Activated naive CD8-positive, alpha-beta T cell treated with anti-CD3 and anti-CD28 coated beads, Interleukin-2, amount 50 U/mL, for 24 hours (primary cell): ENCODE measurements around the gene GABRR2.

Source experiments
- ATAC-seq: fragments of 150-1000 bp; cut with Tn5 transposase; one replicate; pipeline ENCODE4 v1.10.0; 2021
- DNase-seq: peaks from one replicate; pipeline ENCODE4 v3.0.0; 2021
- H3K27ac Mint-ChIP-seq: one replicate; pipeline ENCODE4 v1.8.0; 2021; ENCODE audit warnings: mild to moderate bottlenecking, mixed read lengths
- H3K27me3 Mint-ChIP-seq: one replicate; pipeline ENCODE4 v1.8.0; 2021; ENCODE audit warnings: mixed read lengths
- H3K36me3 Mint-ChIP-seq: one replicate; pipeline ENCODE4 v1.8.0; 2021; ENCODE audit warnings: low read depth, mixed read lengths
- H3K4me1 Mint-ChIP-seq: one replicate; pipeline ENCODE4 v1.8.0; 2021; ENCODE audit warnings: mixed read lengths
- H3K4me3 Mint-ChIP-seq: one replicate; pipeline ENCODE4 v1.8.0; 2021; ENCODE audit warnings: mild to moderate bottlenecking, moderate library complexity, mixed read lengths
- H3K9me3 Mint-ChIP-seq: one replicate; pipeline ENCODE4 v1.8.0; 2021; ENCODE audit warnings: mixed read lengths

GABRR2 gene

DNA sequence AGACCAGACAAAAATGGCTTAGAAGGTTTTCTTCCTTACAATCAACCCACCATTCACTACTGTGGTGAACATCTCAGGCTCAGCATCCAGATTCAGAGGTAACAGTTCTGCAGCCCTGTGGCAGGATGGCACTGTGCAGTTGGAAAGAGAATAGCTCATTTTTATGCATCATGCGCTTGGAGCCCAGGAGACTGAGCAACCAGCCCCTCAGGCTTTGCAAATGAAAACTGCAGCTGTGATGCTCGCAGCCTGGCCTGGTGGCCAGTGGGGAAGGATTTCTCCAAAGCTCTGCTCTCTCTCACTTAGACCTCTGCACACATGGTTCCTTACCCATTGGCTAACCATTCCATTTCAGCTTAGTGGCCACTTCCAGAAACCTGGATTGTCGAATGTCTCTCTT, 45.8 kb downstream of the GABRR2 start:
- DNase-seq (no peak), ATAC-seq (no peak)
- Mint-ChIP-seq H3K9me3 (no peaks in the 10 kb centered on the region), H3K27me3 (no peaks in the 10 kb centered on the region), H3K4me1 (peaks cover 3% of the 10 kb centered on the region), H3K4me3 (no peak overlapping the region), H3K27ac (no peak overlapping the region), H3K36me3 (no peaks in the 10 kb centered on the region)

DNA sequence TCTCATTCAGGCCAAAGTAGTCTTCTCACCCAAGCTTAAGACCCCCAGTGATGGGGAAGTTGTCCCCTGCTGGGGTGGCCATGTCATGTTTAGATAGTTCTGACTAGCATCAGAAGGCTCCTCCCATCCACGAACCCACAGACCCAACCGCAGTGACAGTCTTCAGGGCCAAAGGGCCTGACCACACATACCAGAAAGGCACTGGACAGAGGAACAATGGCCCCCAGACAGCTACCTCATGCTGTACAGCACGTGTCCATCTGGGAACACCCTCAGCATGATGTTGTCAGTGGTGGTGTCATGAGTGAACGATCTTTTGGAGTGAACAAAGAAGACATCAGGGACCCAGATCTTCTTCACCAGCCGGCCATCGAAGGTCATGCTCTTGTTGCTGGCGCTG, 46.3 kb downstream of the GABRR2 start:
- H3K36me3 Mint-ChIP-seq, result no peaks in the 10 kb centered on the region
- no peaks in the 10 kb centered on the region for H3K27me3 Mint-ChIP-seq
- peaks cover 3% of the 10 kb centered on the region for H3K4me1 Mint-ChIP-seq
- DNase-seq (no peak), ATAC-seq (no peak)
- H3K9me3 Mint-ChIP-seq, result no peaks in the 10 kb centered on the region
- no peak overlapping the region for H3K4me3 Mint-ChIP-seq
- no peak overlapping the region for H3K27ac Mint-ChIP-seq

DNA sequence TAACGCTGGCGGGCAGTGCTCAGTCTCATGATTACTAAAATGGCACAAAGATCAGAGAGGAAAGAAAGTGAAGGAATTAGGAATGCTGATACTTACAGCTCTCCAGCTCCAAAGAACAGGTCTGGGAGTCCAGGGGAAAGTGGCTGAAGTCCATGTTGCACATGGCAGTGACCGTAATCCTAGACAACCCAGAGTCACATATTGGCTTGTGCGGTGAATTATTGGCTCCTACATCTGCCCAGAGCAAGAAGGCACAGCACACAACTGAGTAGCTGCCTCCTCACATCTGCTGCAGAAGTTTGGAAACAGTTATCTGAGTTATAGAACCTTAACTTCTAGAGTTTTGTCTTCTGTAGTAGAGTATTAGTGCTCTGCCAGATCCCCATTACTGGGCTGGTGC, 47.2 kb downstream of the GABRR2 start:
- DNase-seq (no peak), ATAC-seq (no peak)
- Mint-ChIP-seq H3K4me3 (no peak overlapping the region), H3K36me3 (no peaks in the 10 kb centered on the region), H3K9me3 (no peaks in the 10 kb centered on the region), H3K4me1 (peaks cover 3% of the 10 kb centered on the region), H3K27me3 (no peaks in the 10 kb centered on the region), H3K27ac (no peak overlapping the region)

GRCh38 chr6:89264296-89264695, 50.8 kb downstream of the GABRR2 start:
- DNase-seq (no peak), ATAC-seq (no peak)
- Mint-ChIP-seq H3K27me3 (no peaks in the 10 kb centered on the region), H3K27ac (no peak overlapping the region), H3K4me1 (peaks cover 3% of the 10 kb centered on the region), H3K9me3 (no peaks in the 10 kb centered on the region), H3K36me3 (no peaks in the 10 kb centered on the region), H3K4me3 (no peak overlapping the region)

DNA sequence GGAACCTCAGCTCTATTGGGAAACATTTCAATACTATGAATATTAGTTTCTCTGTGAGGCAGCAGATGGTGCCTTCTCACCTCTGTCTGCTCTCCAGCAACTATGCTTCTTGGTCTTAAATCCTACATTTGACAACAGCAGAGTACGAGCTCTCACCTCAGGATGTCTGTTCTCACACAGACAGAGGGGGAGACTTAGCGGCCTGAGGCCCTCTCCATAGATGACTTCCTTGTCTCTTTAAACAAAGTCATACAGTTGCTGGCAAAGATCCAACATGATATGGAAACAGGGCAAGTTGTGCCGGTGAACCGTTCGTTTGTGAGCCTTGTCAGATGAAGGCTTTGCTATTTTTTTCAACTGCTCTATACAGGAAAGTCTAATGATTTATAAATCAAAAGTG, 54.3 kb downstream of the GABRR2 start:
- Mint-ChIP-seq H3K36me3 (no peaks in the 10 kb centered on the region), H3K27ac (no peak overlapping the region), H3K4me1 (peaks cover 5% of the 10 kb centered on the region), H3K27me3 (no peaks in the 10 kb centered on the region), H3K9me3 (no peaks in the 10 kb centered on the region), H3K4me3 (no peak overlapping the region)
- ATAC-seq (no peak), DNase-seq (no peak)

DNA sequence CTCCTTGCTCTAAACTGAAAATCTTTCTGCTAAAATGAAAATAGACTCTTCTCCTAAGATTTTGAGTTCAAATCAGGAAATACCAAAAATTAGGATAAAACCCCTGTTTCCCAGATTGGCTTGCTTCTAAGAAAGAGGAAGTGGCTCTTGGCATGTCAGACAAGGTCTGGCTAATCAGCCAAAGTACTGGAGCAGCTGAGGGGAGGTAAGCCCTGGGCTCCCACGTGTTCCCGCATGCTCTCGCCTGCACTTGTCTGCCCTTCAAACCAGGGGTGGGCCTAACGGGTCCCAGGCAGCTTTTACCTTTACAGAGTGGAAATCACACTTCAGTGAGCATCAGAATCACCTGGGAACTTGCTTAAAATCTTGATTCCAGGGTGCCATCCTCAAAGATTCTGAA, 54.8 kb downstream of the GABRR2 start:
- no peaks in the 10 kb centered on the region for H3K27me3 Mint-ChIP-seq
- DNase-seq (no peak), ATAC-seq (no peak)
- no peak overlapping the region for H3K27ac Mint-ChIP-seq
- H3K4me1 Mint-ChIP-seq, result peaks cover 5% of the 10 kb centered on the region
- no peak overlapping the region for H3K4me3 Mint-ChIP-seq
- H3K9me3 Mint-ChIP-seq, result no peaks in the 10 kb centered on the region
- H3K36me3 Mint-ChIP-seq, result no peaks in the 10 kb centered on the region

DNA sequence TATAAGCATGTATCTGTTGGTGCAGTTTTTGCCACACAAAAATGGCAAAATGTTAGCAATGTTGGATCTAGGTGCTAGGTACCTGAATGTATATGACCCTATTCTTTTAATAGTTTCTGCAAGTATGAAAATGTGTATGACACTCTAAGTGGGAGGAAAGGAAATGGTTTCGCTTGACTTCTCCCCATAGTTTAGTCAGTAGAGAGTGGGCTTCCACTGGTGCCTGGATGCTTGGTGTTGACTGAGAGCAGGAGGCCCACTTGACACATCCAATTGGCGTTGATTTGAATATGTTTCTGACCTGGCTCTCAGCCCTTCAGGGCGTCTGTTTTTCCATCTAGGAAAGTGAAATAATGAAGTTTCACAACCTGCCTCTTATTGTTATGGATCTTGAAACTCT, 56.2 kb downstream of the GABRR2 start:
- Mint-ChIP-seq H3K27ac (no peak overlapping the region), H3K9me3 (no peaks in the 10 kb centered on the region), H3K27me3 (no peaks in the 10 kb centered on the region), H3K36me3 (no peaks in the 10 kb centered on the region), H3K4me1 (peaks cover 5% of the 10 kb centered on the region), H3K4me3 (no peak overlapping the region)
- peak; percentile 36 for ATAC-seq
- no peak for DNase-seq

- H3K4me3 Mint-ChIP-seq, result no peak overlapping the region
- H3K4me1 Mint-ChIP-seq, result peaks cover 5% of the 10 kb centered on the region
- no peak for ATAC-seq
- no peaks in the 10 kb centered on the region for H3K9me3 Mint-ChIP-seq
- no peaks in the 10 kb centered on the region for H3K36me3 Mint-ChIP-seq
- H3K27ac Mint-ChIP-seq, result no peak overlapping the region
- no peak for DNase-seq
- no peaks in the 10 kb centered on the region for H3K27me3 Mint-ChIP-seq
These were observed 57.3 kb downstream of the GABRR2 start for GRCh38 chr6:89257781-89258180.

GRCh38 chr6:89257346-89257745, 57.8 kb downstream of the GABRR2 start:
- Mint-ChIP-seq H3K36me3 (no peaks in the 10 kb centered on the region), H3K9me3 (no peaks in the 10 kb centered on the region), H3K4me1 (peaks cover 5% of the 10 kb centered on the region), H3K27me3 (no peaks in the 10 kb centered on the region), H3K27ac (no peak overlapping the region), H3K4me3 (no peak overlapping the region)
- DNase-seq (no peak), ATAC-seq (no peak)

GRCh38 chr6:89255417-89255816, 59.7 kb downstream of the GABRR2 start:
- no peaks in the 10 kb centered on the region for H3K9me3 Mint-ChIP-seq
- H3K4me3 Mint-ChIP-seq, result no peak overlapping the region
- peaks cover 2% of the 10 kb centered on the region for H3K4me1 Mint-ChIP-seq
- H3K36me3 Mint-ChIP-seq, result no peaks in the 10 kb centered on the region
- H3K27ac Mint-ChIP-seq, result no peak overlapping the region
- no peak for DNase-seq
- no peaks in the 10 kb centered on the region for H3K27me3 Mint-ChIP-seq
- ATAC-seq, result no peak

GRCh38 chr6:89254569-89254968, 60.5 kb downstream of the GABRR2 start:
- no peak for ATAC-seq
- no peak for DNase-seq
- Mint-ChIP-seq H3K4me1 (peaks cover 2% of the 10 kb centered on the region), H3K36me3 (no peaks in the 10 kb centered on the region), H3K27me3 (no peaks in the 10 kb centered on the region), H3K9me3 (no peaks in the 10 kb centered on the region), H3K4me3 (no peak overlapping the region), H3K27ac (no peak overlapping the region)

GRCh38 chr6:89252907-89253306, 62.2 kb downstream of the GABRR2 start:
- H3K36me3 Mint-ChIP-seq, result no peaks in the 10 kb centered on the region
- ATAC-seq (no peak), DNase-seq (no peak)
- no peak overlapping the region for H3K4me3 Mint-ChIP-seq
- no peaks in the 10 kb centered on the region for H3K9me3 Mint-ChIP-seq
- no peaks in the 10 kb centered on the region for H3K4me1 Mint-ChIP-seq
- H3K27ac Mint-ChIP-seq, result no peak overlapping the region
- H3K27me3 Mint-ChIP-seq, result peaks cover 2% of the 10 kb centered on the region

GRCh38 chr6:89251976-89252375, 63.1 kb downstream of the GABRR2 start:
- no peaks in the 10 kb centered on the region for H3K9me3 Mint-ChIP-seq
- H3K4me3 Mint-ChIP-seq, result no peak overlapping the region
- no peak for DNase-seq
- H3K27me3 Mint-ChIP-seq, result peaks cover 2% of the 10 kb centered on the region
- no peak overlapping the region for H3K27ac Mint-ChIP-seq
- no peak for ATAC-seq
- H3K36me3 Mint-ChIP-seq, result no peaks in the 10 kb centered on the region
- no peaks in the 10 kb centered on the region for H3K4me1 Mint-ChIP-seq

GRCh38 chr6:89251170-89251569, 63.9 kb downstream of the GABRR2 start:
- no peaks in the 10 kb centered on the region for H3K4me1 Mint-ChIP-seq
- no peaks in the 10 kb centered on the region for H3K9me3 Mint-ChIP-seq
- no peak overlapping the region for H3K4me3 Mint-ChIP-seq
- H3K27ac Mint-ChIP-seq, result no peak overlapping the region
- no peak for DNase-seq
- ATAC-seq, result no peak
- peaks cover 2% of the 10 kb centered on the region for H3K27me3 Mint-ChIP-seq
- no peaks in the 10 kb centered on the region for H3K36me3 Mint-ChIP-seq

- peaks cover 2% of the 10 kb centered on the region for H3K27me3 Mint-ChIP-seq
- no peak overlapping the region for H3K4me3 Mint-ChIP-seq
- H3K36me3 Mint-ChIP-seq, result no peaks in the 10 kb centered on the region
- no peak overlapping the region for H3K27ac Mint-ChIP-seq
- no peaks in the 10 kb centered on the region for H3K9me3 Mint-ChIP-seq
- H3K4me1 Mint-ChIP-seq, result no peaks in the 10 kb centered on the region
- no peak for ATAC-seq
- no peak for DNase-seq
These were observed 64.9 kb downstream of the GABRR2 start for GRCh38 chr6:89250239-89250638.

DNA sequence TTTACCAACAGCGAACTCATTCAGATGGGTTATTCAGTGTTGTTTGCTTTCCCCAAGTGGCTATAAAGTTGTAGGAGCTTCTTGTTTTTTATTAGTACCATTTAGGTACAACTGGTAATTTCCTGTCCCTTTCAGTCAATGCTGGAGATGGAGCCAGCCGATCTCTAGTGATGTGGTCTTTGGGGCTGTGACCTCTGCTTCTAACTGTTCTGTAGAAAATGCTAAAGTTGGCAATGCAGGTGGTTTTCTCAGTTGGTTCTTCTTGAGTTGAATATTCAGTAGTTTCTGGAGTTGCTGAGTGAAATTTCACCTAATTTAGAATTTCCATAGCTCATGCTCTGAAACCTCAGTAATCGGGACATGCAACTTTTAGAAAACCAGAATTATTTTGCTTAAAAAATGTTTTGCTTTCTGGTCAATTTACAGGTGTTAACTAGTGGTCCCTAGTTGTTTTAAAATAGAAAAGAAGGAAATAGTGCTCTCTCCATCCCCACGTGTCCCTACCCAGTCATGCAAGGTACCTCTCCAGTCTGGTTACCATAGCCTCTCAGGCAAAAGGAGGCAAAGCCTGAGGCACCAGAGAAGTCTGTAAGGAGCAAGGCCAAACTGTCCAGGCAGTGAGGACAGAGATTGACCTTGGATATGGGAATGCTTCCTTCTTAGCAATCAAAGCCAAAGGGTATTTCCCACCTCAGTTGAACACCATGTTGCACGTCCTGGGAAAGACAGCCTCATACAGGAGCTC, 70.7 kb downstream of the GABRR2 start:
- Mint-ChIP-seq H3K27ac (no peak overlapping the region), H3K27me3 (peaks cover 4% of the 10 kb centered on the region), H3K4me1 (peaks cover 10% of the 10 kb centered on the region), H3K4me3 (no peak overlapping the region), H3K36me3 (no peaks in the 10 kb centered on the region), H3K9me3 (no peaks in the 10 kb centered on the region)
- DNase-seq (no peak), ATAC-seq (no peak)
